ENCODE data around the gene RPL13A.
A peak's percentile ranks its signal among the peaks of the same experiment; 100 is the strongest.

RPL13A gene

DNA sequence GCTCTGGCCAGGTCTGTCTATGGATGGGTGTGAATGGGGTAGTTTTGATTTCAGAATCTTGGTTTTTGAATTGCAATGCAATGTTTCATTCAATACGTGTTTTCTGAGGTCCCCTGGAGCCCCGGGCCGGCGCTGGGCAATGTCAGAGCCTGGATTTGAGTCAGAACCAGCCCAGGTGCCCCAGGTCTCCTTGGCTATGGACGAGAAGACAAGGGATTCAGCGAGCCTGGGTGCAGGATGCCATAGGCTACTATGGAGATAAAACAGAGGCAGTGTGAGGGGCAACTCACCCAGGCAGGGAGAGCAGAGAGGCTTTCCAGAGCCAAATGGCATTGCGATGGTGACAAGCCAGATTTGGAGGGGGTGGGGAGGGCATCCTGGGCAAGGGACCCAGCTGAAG is 1.2 kb upstream of the RPL13A start:
- no peak for DNase-seq

DNA sequence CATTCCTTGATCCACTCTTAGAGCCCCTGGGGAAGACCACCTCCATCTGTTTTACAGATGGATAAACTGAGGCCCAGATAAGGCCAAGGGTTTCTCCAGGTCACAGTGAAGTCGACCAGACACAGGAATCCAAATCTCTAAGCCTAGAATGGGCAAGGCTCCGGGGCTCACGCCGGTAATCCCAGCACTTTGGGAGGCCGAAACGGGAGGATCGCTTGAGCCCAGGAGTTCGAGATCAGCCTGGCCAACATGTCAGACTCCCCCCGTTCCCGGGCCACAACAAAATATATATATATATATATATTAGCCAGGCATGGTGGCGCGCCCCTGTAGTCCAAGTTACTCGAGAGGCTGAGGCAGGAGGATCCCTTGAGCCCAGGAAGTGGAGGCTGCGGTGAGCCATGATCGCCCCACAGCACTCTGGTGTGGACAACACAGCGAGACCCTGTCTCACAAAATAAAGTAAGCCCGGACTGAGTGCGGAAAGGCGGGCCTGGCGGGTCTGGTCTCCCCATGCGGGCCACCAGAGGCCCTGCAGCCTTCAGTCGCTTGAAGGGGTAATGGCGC is 615 bp upstream of the RPL13A start:
- no peak for DNase-seq

DNA sequence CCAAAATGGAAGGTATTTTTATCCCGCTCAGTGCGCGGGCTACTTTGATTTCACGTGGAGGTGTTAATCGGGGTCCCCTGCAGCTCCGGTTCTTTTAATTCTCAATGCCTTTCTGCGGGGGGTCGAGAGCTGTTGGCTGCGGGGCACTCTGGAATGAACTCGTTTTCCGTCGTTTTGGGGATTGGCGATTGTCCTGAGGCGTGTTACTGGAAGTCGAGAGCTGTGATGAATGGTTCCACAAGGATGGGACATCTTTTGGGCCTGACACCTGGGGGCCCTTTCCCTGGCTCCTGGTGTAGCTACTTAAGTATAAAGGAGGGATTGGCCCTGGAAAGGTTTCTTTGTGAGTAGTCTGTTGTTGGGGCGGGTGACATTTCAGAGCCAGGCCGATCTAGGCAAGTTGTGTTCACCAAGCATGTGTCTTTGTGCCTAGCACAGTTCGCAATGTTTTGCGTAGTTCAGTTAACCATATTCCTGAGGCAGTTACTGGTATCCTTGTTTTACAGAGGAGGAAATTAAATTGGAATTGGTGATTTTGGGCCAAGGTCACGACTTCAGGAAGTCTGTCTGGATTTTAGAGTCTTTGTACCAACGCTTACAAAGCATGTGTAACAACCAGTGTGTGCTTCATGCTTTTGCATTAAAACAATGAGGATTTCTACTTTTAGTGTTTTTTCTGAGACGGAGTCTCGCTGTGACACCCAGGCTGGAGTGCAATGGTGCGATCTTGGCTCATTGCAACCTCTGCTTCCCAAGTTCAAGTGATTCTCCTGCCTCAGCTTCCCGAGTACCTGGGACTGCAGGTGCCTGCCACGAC is 846 bp downstream of the RPL13A start:
- DNase-seq: peak in 1 of 14 donors; percentile 34

DNA sequence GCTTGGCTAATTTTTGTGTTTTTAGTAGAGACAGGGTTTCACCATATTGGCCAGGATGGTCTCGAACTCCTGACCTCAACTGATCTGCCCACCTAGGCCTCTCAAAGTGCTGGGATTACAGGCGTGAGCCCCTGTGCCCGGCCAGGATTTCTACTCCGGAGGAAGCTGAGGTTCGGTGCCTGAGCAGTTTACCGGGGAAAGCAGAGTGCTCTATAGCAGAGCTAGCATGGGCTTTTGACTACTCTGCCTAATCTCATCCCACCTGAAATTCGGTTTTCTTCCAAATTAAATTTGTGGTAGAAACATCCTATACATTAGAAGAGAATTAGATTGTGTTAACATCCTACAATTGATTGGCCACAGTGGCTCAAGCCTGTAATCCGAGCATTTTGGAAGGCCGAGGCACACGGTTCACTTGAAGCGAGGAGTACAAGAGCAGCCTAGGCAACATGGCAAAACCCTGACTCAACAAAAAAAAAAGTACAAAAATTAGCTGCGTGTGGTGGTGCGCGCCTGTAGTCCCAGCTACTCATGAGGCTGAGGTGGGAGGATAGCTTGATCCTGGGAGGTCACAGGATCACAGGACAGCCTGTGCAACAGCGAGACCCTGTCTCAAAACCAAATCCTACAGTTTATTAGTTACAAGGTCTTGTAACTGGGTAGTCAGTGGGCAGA is 1.6 kb downstream of the RPL13A start:
- no peak for DNase-seq

DNA sequence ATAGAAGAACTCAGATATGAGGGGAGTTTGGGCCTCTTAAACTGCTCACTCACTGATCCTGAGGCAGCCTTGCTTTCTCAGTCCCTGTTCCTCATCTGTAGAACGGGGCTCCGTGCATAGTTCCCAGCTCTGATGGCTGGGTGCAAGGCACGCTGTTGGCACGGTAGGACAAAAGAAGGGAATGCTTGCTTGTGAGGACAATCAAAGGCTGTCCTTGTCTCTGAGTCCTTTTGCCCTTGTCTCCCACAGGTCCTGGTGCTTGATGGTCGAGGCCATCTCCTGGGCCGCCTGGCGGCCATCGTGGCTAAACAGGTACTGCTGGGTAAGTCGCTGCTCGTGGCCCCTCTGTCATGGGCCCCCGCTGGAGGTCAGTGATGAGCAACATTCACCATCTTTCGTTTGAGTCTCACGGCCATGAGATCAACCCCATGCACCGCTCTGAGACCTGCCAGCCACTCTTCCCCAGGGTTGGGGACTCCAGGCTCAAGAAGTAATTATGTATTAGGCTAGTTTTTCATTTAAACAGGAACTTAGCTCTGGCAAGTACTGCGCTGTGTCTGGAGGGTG is 2.3 kb downstream of the RPL13A start:
- no peak for DNase-seq

DNA sequence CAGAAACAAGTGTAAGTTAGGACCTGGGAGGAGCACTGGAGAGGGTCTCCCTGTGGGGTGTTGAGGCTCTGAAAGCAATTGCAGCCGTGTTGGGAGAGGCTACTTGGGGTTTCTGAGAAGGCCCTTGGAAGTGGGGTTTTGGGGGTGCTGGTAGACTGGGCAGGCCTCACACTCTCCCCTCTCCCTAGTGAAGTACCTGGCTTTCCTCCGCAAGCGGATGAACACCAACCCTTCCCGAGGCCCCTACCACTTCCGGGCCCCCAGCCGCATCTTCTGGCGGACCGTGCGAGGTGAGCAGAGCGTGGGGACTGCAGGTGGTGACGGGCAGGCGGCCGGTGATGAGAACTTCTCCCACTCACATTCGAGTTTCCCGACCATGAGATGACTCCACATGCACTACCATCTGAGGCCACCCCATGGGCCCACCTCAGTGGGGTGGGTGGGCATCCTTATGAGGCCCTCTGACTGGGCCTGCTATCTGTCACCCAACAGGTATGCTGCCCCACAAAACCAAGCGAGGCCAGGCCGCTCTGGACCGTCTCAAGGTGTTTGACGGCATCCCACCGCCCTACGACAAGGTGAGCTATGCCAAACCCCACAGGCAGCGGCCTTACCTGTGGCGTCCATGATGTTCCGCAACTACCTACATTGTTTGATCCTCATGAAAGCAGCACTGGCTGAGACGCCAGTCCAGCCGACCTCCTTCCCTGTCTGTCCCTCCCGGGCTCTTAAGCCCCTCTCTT is 3.0 kb downstream of the RPL13A start:
- no peak for DNase-seq

DNA sequence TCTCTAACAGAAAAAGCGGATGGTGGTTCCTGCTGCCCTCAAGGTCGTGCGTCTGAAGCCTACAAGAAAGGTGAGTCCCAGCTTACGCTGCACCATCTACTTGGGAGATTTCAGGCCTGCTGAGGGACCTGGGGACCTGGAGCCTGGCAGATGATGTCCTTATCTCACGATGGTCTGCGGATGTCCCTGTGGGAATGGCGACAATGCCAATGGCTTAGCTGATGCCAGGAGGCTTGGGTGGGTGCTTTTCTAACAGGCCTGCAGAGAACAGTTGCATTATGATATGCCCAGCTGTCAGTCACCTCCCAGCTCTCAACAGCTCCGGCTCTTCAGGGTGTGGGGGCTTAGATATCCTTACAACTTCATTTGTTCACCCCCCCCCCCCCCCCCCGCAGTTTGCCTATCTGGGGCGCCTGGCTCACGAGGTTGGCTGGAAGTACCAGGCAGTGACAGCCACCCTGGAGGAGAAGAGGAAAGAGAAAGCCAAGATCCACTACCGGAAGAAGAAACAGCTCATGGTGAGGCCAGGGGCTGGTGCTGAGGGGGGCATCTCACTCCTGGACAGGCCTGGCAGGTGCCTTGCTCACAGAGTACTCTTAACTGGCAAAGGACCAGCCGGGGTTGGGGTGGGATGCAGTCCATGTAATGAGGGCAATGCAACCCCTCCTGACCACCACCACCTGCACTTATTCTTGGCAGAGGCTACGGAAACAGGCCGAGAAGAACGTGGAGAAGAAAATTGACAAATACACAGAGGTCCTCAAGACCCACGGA is 3.8 kb downstream of the RPL13A start:
- DNase-seq: no peak

DNA sequence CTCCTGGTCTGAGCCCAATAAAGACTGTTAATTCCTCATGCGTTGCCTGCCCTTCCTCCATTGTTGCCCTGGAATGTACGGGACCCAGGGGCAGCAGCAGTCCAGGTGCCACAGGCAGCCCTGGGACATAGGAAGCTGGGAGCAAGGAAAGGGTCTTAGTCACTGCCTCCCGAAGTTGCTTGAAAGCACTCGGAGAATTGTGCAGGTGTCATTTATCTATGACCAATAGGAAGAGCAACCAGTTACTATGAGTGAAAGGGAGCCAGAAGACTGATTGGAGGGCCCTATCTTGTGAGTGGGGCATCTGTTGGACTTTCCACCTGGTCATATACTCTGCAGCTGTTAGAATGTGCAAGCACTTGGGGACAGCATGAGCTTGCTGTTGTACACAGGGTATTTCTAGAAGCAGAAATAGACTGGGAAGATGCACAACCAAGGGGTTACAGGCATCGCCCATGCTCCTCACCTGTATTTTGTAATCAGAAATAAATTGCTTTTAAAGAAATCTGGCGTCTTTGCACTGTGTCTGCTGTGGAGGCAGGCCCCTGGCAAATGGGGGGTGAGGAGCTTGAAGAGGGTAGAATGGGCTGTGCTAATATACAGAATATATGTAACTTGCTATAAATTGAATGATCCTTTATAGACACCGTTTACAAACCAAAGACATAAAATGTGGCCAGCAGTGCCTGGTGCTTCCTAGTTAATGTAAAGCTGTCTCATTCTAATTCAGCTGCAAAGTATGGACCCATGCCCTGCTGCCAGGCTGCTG is 4.6 kb downstream of the RPL13A start:
- DNase-seq: no peak

DNA sequence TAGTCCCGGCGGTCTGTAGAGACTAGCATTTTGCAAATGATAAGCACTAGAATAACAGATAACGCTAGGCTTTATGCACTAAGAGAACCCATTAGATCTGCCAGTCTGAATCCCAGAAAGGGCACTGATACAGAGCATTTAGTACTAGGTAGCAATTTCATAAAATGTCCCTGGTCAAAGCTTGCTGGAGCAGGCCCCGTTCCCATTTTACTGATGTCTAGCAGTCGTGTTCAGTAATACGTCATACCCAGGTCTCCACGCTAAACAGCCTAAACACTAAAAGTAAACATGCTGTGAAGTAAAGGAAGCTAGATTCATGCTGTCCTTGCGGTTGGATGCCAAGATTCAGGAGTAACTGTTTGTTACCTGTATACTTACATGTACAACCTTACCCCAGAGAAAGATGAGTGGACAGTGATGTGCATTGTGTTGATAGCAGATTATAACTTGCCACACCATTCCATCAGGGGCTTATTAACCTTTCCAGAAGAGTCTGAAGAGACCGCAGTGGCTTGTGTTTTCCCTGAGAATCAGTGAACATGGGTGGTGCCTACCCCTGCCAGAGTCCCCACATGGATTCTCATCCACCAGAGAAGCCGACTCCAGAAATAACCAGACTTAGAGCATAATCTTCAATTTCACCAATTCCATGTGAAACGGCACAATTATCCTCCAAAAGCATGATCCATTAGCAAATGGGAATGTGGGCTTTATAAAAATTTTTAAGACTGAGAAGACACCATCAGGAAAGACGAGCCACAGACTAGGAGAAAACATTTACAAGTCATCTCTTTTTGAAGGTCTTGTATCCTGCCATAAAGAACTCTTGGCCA is 5.4 kb downstream of the RPL13A start:
- DNase-seq: no peak

DNA sequence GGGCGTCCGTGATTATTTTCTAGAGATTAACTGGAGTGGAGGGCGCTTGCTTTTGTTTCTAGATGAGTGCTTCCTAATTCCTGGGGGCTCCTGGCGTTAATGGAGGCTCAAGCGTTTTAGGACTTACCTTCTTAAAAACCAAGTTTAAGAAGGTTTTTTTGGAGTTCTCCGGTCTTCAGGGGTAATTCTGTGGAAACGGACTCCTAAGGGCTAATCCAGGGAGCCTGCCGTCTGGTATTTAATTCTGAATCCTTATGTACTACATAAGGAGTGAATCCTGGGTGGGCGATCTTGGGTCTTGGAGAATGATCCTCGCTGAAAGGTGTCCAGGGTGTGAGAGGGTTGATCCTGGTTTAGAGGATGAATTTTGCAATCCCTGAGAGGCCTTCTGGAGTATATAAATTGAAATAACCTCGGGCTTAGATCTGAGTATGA is 9.2 kb downstream of the RPL13A start:
- DNase-seq: no peak

DNA sequence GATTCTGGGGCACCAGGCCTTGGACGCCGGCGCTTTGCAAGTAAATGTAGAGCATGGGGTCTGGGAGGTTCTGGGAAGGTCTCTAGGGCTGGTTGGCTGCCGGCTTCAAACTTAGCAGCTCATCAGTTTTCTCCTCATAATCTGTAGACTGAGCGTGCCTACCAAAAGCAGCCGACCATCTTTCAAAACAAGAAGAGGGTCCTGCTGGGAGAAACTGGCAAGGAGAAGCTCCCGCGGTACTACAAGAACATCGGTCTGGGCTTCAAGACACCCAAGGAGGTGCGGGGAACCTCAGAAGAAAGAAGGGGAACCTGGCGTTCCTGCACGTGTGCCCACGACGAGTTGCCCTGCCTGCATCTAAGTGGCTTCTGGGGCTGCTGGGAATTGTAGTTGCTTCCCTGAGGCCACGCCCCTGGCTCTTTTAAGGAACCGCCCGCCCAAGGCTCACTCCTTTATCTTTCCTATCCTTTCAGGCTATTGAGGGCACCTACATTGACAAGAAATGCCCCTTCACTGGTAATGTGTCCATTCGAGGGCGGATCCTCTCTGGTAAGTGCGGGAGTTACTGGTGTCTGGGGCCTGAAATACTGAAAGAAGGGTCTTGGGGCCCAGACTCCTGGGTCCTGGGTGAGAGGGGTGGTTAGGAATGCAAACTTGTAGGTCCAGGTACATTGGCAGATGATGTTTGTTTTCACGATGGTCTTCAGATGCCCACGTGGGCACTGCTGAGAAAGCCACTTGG is 9.8 kb downstream of the RPL13A start:
- DNase-seq: peak in 4 of 14 donors; percentile 6 to 44 (median 18)

DNA sequence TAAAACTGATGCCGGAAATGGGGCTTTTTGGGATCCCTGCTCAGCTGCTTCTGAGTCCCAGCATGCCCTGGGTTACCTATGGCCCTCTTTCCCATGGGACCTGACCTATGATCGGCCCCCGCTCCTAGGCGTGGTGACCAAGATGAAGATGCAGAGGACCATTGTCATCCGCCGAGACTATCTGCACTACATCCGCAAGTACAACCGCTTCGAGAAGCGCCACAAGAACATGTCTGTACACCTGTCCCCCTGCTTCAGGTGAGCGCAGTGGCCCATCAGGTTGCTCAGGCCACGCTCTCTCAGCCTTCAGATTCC is 10.3 kb downstream of the RPL13A start:
- no peak for DNase-seq

DNA sequence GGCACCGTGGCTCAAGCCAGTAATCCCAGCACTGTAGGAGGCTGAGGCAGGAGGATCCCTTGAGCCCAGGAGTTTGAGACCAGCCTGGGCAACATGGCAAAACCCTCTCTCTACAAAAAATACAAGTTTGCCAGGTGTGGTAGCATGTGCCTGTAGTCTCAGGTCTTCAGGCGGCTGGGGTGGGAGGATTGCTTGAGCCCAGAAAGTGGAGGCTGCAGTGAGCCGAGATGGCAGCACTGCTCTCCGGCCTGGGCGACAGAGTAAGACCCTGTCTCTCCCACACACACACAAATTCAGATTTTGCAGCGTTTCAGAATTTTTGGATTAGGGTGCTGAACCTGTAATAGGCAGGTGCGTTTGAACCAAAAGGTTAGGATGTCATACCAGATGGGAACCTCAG is 11.1 kb downstream of the RPL13A start:
- DNase-seq: no peak

DNA sequence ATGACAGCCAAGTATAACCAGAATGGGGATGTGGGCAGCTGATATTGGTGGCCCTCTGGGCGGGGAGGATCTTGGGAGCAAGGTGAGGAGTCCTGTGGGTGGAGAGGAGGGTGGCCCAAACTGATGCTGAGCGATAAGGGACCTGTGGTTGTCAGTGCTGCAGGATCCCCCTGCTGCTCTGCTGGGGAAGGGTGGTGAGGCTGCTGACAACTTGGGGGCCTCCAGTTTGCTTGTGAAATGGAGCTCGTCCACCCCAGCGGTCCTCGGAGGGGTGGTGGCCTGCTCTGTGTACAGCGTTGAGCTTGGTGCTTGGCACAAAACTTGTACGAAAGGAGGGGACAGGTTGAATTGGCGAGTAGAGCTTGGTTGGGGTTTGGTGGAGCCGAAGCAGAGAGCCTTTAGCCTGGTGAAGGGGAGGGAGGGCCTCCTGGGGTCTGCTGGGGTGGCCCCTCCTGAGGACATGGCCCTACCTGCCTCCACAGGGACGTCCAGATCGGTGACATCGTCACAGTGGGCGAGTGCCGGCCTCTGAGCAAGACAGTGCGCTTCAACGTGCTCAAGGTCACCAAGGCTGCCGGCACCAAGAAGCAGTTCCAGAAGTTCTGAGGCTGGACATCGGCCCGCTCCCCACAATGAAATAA is 11.7 kb downstream of the RPL13A start:
- DNase-seq: no peak

DNA sequence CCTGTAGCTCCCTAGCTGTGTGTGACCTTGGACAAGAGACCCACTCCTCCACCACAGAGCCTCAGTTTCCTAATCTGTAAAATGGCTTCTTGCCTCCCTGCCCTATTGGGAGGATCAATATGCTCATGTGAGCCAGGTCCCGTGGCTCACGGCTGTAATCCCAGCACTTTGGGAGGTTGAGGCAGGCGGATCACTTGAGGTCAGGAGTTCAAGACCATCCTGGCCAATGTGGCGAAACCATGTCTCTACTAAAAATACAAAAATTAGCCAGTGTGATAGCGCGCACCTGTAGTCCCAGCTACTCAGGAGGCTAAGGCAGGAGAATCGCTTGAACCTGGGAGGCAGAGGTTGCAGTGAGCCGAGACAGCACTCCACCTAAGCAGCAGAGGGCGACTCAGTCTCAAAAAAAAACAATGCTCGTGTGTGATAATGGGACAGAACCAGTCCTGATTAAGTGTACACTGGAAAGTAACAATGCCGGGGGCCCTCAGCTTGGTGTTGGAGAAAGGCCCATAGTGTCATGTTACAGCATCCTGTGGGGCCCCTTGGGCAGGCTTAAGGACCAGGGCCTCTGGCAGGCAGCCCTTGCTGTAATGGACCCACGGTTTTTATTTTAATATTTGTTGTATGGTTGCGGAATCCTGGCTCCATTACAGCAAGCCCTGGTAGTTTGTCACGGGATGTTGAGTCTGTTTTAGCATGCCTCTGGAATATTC is 15.6 kb downstream of the RPL13A start:
- peak in 1 of 14 donors; percentile 13 for DNase-seq

DNA sequence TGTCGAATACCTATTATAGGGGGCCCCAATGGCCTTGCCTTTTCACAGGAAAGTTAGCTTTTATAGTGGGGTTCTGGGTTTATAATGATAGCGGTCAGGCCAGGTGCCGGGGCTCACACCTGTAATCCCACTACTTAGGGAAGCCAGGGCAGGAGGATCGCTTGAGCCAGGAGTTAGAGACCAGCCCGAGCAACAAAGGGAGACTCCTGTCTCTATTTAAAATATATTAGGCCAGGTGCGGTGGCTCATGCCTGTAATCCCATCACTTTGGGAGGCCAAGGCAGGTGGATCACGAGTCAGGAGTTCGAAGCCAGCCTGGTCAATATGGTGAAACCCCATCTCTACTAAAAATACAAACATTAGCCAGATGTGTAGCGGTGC is 16.2 kb downstream of the RPL13A start:
- no peak for DNase-seq

DNA sequence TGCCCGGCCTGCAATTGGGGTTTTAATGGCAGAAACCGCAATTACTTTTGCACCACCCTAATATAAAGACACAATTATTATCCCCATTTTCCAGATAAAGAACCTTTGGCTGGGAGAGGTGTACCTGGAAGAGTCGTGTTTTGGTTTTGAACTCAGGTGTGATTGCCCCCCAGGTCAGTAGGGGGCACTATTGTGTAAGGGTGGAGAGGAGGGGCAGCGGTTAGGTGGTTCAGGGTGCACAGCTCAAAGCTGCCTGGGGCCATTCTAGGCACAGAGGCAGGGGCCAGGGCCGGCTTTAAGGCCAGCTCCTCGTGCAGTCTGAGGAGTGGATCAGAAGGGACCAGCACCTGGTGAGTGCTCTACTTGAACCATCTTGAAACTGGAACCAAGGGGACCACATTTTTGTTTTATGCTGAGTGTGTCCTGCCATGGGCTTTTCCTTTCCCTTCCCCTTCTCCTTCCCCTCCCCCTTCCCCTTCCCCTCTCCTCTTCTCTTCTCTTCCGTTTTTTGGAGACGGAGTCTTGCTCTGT is 19.2 kb downstream of the RPL13A start:
- peak in 4 of 14 donors; percentile 13 to 50 (median 22) for DNase-seq
